GM23248 (cell line): ENCODE data around the gene PIEZO2.

Experiments
- EZH2 ChIP-seq: fragments of 200-600 bp; sonication (generic); IDR thresholded peaks from 2 replicates; pipeline ENCODE4 v1.6.1; 2018; ENCODE audit warnings: antibody characterized with exemption, mild to moderate bottlenecking; ENCODE audit not compliant: insufficient read depth, poor library complexity, severe bottlenecking
- EZH2phosphoT487 ChIP-seq: fragments of 200-600 bp; sonication (generic); IDR thresholded peaks from 2 replicates; pipeline ENCODE4 v1.6.1; 2018; ENCODE audit warnings: antibody characterized with exemption, moderate library complexity, mild to moderate bottlenecking, low read depth; ENCODE audit not compliant: insufficient read depth

DNA sequence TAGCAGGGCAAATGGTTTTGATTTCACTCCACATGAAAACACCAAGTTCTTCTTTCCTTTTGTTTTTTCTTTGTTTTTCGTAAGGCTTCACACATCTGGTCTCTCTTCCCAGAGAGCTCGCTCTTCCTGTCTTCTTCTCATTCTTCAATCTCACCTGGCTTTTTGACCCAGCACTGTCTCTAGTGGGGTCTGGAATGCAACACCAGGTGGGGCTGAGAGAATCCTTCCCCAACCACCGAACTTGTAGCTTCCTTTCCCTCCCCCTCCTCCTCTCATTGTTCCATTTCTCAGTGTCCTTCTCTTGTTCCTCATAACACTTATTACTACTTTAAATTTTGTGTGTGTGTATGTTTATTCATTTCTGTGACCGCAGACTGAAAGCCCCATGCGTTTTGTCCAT lies 13.5 kb upstream of the PIEZO2 start:
- TF ChIP-seq EZH2phosphoT487 (no peak), EZH2 (no peak)
